Fibroblast of gingiva (primary cell): ENCODE results near the gene DPP10.

ENCODE experiments used
- DNase-seq: peaks from one replicate; pipeline ENCODE4 v3.0.0-alpha.2; 2011; ENCODE audit warnings: low read depth

Gene DPP10

GRCh38 chr2:115285416-115285815 lies 843.0 kb downstream of the DPP10 start:
- DNase-seq: no peak

DNA sequence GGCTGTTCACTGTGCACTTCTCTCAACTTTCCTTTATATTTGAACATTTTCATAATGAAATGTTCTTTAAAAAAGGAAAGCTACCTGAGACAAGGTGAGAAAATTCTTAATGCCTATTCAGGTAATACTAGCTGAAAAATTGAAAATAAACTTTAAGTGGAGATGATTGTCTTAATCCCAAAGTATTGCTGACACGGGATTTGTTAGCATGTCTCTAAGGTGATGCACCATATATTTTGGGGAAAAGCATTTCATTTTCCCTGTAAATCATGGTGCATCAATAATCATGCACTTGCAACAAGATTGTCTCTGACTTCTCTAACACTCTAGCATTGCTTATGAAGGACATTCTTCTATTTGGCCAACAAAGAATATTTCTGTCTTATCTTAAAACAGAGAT lies 848.0 kb downstream of the DPP10 start:
- DNase-seq: no peak

- DNase-seq: no peak
Measured at GRCh38 chr2:115292742-115293141, 850.3 kb downstream of the DPP10 start.

DNA sequence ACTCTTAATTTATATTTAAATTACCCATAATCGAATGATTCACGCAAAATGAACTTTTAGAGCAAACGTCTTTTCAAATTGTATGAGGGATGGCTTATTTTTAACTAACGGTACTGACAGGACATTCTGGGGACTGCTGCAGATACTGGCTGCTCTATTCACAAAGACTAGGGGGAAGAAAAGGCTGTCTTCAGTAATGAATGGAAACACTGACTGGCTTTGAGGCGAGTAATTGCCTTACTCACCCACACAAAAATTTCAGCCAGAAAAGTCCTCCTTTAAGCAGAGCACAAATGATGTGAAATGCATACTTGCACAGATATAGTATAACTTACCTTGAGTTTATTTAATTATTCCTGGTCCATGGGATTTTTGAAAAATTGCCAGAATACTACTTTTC lies 852.6 kb downstream of the DPP10 start:
- no peak for DNase-seq

- DNase-seq: no peak
Measured at GRCh38 chr2:115297056-115297455, 854.6 kb downstream of the DPP10 start.

GRCh38 chr2:115299199-115299598 lies 856.8 kb downstream of the DPP10 start:
- DNase-seq: no peak

DNA sequence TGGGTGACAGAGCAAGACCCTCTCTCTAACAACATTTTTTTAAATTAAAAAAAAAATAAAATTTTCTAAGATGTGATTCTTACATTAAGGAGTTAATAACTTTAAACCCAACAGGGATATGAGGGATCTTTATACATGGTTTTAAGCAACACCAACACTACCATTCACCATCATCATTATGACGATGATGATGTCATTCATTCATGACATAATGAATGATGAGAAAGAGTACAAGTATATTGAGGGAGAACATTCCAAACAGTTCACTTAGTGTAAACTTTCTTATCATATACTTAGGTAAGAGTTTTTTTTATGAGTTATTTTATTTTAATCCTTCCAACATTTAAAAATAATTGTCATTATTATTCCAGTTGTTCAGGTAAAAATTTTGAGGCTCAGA lies 863.3 kb downstream of the DPP10 start:
- DNase-seq: no peak

DNA sequence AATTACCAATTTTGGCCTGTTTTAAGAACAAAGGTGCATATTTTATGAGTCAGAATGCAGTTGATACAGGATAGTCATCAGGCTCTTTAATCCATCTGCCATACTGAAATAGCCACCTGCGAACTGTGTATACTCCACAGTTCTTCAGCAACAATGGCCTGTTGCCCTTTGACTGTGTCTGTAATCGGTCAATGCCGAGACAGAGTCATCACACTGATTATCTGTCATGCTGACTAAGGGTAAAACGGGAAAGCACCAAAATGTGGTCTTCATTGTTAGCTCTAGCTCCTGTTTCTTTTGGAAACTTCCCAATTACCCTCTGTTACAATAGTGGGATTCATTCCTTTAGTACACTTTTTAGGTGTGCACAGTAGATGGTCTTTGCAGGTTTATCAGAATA lies 871.7 kb downstream of the DPP10 start:
- DNase-seq: no peak

GRCh38 chr2:115327061-115327460 lies 884.6 kb downstream of the DPP10 start:
- no peak for DNase-seq

GRCh38 chr2:115359550-115359949 lies 917.1 kb downstream of the DPP10 start:
- DNase-seq: no peak

DNA sequence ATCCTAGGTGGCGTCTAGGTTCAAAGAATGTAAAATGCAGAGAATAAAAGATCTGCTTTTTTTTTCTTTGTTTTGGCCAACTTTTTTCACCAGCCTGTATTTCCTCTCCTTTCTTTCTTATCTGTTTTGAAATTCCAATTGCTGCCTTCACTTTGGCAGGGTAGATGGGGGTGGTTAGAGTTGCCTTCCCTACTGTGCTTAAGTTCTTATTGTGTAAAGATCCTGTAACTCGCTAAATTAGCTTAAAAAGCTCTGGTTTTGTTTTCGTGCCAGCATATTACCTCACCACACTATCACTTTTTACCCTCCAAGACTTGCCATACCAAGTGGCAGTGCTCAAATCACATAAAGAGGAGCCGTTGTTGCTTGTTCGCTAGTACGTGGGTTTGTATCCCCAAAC lies 921.7 kb downstream of the DPP10 start:
- no peak for DNase-seq

GRCh38 chr2:115369400-115369799 lies 927.0 kb downstream of the DPP10 start:
- DNase-seq: no peak

DNA sequence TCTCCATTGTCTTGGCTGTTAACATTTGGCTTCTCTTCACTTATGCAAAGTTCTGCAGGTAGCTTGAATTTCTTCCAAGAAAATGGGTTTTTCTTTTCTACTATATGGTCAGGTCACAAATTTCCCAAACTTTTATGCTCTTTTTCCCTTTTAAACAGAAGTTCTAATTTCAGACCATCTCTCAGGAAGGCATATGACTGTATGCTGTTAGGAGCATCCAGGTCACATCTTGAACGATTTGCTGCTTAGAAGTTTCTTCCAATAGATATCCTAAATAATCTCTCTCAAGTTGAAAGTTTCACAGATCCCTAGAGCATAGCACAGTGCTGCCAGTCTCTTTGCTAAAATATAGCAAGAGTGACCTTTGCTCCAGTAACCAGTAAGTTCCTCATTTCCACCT lies 932.5 kb downstream of the DPP10 start:
- DNase-seq: no peak

GRCh38 chr2:115384399-115384798 lies 942.0 kb downstream of the DPP10 start:
- no peak for DNase-seq

- no peak for DNase-seq
Measured at GRCh38 chr2:115386465-115386864, 944.0 kb downstream of the DPP10 start.

- no peak for DNase-seq
Measured at GRCh38 chr2:115389024-115389423, 946.6 kb downstream of the DPP10 start.

- no peak for DNase-seq
Measured at GRCh38 chr2:115389898-115390565, 947.6 kb downstream of the DPP10 start.

DNA sequence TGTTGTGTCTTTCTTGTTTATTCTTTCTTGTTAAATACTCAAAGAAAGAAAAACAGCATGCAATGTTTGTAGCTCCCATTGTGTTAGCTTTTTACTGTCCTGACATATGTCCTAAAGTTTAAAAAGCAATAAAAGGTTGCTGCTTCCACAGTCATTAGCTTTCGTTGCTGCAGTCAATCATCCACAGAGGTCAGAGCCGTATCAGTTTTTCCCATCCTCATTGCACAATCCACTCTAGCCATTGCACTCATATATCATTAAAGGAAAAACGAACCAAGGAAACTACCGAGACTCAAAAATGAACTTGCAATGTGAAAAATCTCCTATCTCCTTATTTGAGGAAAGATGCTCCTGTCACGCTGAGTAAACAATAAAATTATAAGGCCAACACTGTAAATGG lies 954.1 kb downstream of the DPP10 start:
- DNase-seq: no peak

GRCh38 chr2:115400940-115401339 lies 958.5 kb downstream of the DPP10 start:
- no peak for DNase-seq

GRCh38 chr2:115412501-115412900 lies 970.1 kb downstream of the DPP10 start:
- no peak for DNase-seq

DNA sequence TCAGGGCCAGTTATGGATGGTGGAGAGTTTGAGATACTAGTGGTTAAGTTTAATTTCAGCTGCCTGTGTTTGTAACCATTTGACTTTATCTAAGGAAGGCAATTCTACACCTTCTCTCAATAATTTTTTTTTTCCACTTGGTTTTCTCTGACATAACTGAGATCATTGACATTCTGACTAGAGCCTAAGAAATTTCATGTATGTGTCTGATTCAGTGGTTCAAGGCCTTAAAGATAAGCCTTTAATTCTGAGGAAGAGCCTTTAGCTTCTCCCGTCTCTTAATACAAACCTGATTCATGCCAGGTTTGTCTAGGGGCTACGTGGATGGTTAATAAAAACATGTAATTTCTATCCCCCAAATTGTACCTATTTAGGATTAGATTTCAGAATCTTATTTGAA lies 971.4 kb downstream of the DPP10 start:
- no peak for DNase-seq

DNA sequence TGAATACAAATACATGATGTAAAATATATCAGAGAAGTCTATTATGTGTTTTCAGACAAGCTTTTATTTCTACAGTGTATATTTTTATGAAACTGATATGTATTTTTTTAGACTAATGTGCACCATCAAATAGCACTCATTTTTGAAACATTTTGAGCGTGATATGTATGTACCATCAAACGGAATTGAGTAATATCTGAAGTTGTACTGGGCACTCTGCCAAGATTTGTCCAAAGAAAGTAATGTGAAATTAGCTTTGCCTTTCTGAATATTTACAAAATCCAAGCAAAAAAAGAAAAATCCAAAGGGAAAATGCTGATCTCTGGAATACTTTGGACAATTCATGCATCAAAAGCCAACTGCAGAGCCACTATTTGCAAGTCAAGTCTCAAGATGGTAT lies 972.0 kb downstream of the DPP10 start:
- DNase-seq: no peak

- DNase-seq: no peak
Measured at GRCh38 chr2:115422004-115422634, 979.7 kb downstream of the DPP10 start.

- DNase-seq: no peak
Measured at GRCh38 chr2:115427436-115427835, 985.0 kb downstream of the DPP10 start.
